Stimulated activated CD4-positive, alpha-beta T cell treated with anti-CD3 and anti-CD28 coated beads, Interleukin-4, amount 100 ng/mL, for 48 hours (primary cell): ENCODE data around the gene SLC15A1.

Experiments used
- DNase-seq, 2 donors: peaks; one replicate each; pipeline ENCODE4 v3.0.0-alpha.2; 2020; ENCODE audit warnings: low read depth in 2 of 2

Gene SLC15A1

DNA sequence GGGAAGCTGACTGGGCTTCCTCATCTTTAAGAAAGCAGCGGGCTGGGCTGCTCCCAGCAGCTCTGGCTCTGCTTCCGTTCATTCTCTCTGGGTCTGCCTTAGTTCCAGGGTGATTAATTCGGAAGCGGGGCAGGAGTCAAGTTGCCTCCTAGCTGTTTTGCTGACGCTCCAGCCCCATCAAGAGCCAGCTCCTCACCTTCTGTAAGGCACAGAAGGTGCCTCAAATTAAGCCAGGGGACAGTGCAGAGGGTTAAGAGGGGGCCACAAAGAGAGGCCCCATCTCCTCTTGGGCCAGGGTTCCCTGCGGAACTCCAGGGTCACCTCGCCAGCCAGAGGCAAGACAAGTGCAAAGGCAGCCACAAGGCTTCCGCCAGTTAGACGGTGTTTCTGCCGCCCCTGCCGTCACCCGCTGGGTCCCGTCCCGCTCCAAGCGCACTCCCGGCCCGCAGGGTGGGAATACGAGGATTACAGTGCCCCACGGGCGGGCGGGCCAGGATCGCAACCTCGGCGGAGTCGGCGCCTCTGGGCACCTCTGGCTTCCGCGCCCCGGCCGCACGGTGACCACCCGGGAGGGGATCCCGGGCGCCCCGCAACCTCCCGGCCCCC, 508 bp downstream of the SLC15A1 start:
- DNase-seq: no peak

DNA sequence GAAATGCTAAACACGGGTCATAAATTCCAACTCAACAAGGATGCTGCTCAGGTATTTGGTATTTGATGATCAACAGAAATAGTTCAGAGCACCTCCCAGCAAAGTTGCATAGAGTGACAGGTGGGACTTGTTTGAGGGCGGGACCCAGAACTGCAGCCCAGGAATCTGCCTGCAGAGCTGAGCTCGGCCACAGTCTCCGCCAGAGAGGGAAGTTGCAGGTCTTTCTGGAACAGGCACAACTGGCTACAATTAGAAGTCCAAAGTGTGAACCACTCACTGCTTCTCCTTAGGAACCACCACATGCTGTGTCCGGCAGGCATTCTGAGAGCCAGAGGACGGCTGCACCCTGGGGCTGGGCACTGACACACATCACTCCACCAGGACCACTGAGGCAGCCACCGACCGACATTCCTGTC, 1.1 kb downstream of the SLC15A1 start:
- no peak for DNase-seq

DNA sequence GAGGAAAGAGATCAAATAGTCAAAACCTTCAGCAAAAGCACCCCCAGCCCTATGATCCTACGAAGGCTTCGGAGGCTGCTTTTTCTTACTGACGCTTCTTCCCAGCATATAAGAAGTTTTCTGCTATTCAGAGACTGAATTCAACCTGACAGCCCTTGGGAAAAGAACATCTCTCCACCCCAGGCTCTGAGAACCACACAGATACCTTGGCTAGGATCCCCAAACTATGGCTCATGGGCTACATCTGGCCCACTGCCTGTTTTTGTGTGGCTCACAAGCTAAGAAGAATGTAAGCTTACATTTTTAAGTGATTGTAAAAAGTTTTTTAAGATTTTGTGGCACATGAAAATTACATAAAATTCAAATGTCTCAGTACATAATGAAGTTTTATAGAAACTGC, 3.0 kb downstream of the SLC15A1 start:
- DNase-seq: no peak

DNA sequence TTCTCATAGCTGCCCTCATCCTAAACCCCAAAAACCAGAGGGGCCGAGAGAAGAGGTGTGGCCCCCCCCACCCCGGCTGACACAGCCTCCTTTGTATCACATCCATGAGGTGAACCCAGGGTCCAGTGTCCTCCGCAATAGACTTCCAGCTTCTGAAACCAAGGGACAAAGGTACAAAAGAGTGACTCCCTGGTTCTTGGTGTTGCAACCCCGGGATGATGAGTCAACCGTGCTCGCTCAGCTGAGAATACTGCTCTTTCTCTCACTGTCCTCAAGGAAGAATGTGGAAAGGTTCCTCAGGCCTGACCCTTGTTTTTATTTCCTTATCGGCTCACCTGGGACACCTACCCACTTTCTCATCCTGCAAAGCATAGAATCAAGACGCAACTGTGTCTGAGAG, 5.5 kb downstream of the SLC15A1 start:
- no peak for DNase-seq

DNA sequence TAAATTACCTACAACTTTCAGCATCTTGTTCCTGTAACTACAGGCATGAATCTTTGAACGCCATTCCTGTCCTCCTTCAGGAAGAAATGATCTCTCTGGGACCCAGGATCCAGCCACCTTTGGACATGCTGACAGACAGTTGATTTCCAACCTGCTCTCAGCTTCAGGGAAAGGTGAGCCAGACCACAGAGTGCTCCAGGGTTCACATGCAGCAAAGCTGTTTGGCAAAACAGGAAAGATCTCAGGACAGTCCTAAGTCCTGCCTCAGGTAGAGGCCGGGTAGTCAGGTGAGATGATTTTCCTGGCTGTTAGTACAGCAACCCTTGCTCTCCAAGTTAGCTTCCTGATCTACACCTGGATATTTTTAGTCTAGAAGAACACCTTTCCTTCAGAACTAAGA, 9.1 kb downstream of the SLC15A1 start:
- DNase-seq: no peak

DNA sequence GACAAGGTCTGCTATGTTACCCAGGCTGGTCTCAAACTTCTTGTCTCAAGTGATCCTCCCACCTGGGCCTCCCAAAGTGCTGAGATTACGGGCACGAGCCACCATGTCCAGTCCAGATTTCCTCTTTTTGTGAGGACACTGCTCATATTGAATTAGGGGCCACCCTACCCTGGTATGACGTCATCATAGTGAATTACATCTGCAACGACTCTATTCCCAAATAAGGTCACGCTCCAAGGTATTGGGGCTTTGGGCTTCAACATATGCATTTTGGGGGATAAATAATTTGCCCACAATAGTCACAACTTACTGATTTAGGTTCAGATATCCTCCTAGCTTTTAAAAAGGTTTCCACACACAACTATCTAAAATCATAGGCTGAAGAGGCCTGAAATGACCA, 9.5 kb downstream of the SLC15A1 start:
- no peak for DNase-seq

DNA sequence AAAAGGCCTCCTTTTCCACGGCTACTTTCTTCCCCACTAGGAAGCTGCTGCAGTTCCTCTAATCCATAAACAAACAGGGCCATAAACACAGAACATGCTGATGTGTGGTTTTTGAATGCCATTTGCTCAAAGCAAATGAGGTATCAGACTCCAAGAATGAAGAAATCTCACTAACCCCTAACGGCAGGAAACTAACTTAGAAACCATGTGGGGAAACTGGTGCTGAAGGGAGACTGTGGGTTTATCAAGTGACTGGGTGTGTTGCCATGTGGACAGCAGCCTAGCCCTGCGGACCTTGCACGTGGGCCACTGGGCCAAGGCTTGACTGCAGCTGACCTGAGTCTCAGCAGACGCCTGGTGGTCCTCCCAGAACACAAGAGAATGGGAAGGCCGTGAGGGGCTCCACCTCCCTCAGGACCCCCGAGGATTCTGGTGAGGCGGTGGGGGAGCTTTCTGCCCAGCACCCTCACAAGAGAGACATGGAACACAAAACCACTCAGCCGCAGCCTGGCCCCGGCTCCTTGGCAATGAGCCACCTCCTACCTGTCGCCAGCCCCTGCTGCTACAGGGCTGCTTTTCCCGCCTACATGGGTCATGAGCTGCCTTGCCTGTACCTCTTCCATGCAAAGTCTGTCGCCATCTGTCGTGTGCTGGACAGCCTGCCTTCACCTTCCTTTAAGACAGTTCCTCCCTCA, 10.6 kb downstream of the SLC15A1 start:
- no peak for DNase-seq

DNA sequence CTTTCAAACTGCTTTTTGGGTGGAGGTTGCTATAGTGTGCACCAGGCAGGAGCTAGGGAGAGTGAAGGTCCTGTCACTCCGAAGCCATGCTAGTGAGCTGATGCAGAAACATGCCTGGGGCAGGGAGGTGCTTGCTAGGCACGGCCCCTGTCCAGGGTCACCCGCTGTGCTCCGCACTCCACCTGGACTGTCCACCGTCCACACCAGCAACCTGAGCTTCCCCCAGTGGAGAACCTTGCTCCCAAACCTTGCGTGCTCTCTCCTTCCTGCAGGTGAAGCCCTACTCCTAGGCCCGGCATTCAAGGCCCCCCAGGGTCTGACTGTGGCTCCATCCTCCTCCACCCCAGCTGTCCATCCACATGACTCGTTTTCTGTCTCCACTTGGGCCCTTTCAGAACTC, 12.3 kb downstream of the SLC15A1 start:
- no peak for DNase-seq

DNA sequence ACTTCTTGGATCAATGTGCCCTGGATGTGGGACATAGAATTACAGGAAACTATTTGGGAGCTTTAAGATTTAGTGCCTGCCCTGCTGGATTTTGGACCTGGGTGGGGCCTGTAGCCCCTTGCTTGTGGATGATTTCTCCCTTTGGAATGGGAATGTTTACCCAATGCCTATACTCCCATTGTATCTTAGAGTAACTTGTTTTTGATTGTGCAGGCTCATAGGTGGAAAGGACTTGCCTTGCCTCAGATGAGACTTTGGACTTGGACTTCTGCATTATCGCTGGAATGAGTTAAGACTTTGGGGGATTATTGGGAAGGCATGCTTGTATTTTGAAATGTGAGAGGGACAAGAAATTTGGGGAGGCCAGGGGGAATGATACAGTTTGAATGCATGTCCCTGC, 13.5 kb downstream of the SLC15A1 start:
- no peak for DNase-seq

DNA sequence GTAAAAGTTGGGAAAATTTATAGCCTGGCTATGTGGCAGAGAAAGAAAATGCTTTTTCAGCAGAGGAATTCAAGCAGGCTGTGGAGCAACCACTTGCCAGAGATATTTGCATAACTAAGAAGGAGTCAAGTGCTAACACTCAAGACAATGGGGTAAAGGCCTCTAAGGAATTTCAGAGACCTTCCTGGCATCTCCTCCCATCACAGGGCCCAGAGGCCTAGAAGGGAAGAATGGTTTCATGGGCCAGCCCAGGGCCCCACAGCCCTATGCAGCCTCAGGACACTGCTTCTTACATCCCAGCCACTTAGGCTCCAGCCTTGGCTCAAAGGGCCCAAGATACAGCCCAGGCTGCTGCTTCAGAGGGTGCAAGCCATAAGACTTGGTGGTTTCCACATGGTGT, 14.3 kb downstream of the SLC15A1 start:
- DNase-seq: no peak

DNA sequence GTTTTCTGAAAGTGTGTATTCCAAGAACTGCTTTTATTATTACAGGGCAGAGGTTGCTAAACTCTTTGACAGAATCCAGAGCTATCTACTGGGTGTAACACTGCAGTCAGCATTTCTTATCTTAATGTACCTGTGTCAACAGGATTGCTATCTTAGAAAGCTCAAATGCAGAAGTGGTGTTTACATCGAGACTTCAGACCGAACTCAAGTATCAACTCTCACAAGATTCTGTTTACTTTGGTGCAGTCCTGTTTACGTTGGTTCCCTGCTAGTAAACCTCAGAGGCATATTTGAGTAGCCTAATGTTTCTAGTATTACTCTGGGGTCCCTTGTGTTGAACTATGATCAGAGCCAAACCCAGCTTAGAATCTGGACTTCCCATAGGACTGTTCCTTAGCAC, 20.5 kb downstream of the SLC15A1 start:
- DNase-seq: no peak

DNA sequence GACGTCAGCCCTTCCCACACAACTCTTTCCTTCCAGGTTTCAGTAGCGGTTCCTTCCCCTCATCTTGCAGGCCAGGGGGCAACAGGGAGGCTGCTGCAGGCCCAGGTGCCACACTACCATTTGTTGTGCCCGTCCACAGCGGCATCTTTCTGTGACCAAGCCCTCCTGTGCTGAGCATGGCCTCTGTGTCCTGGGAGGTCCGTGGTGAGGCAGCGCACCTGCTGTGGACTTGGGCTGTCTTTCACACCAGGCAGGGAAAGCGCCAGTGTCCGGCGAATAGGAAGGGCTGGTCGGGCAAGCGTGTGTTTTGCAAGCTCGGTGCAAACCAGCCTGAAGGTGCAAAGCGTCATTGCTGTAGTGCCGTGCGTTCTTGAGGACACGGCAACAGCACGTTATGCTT, 21.4 kb downstream of the SLC15A1 start:
- DNase-seq: no peak

DNA sequence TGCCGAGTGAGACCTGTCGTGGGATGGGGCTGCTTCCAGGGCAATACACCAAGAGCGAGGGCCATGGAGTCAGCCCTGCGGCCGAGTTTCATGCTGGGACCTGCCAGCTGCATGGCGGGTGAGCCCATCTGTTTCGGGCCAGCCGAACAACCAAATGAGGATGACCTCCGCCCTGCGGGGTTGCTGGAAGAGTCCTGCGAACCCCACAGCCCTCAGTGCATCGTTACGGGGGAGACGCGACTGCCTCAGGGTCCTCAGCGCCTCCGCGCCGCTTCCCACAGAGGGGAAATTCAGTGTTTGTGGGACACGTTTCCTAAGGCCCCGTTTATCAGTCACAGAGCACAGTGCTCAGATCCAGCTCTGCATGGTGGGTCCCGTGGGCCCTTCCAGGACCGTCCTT, 22.0 kb downstream of the SLC15A1 start:
- DNase-seq: no peak

DNA sequence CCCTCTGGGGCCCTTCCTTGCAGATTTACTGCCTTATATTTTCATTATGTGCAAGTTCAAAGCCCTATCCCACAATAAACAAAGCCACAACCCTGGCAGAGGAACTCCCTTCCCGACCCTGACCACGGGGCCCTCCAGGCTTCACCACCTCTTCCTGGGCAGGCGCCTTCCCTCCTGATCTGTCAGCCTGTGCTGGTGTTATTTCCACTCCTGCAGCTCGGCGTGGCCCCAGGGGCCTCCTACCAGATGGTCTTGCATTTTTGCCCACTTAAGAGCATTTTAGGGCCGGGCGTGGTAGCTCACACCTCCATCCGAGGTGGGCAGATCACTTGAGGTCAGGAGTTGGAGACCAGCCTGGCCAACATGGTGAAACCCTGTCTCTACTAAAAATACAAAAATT, 22.8 kb downstream of the SLC15A1 start:
- DNase-seq: no peak

DNA sequence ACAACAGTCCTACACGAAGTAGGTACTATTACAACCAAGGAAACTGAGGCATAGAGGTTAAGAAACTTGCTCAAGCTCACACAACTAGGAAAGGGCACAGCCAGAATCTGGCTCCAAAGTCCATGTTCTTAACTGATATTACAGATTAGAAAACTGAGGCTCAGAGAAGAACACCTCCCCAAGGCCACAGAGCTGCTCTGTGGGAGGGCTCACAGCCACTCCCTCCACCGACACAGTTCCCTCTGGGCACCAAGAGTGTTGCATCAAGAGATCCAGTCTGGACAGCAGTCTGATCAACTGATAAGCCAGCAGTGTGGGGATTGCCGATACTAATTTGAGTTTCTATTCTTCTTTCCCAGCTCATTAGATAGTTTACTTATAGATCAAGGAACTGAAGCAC, 29.5 kb downstream of the SLC15A1 start:
- DNase-seq: no peak

DNA sequence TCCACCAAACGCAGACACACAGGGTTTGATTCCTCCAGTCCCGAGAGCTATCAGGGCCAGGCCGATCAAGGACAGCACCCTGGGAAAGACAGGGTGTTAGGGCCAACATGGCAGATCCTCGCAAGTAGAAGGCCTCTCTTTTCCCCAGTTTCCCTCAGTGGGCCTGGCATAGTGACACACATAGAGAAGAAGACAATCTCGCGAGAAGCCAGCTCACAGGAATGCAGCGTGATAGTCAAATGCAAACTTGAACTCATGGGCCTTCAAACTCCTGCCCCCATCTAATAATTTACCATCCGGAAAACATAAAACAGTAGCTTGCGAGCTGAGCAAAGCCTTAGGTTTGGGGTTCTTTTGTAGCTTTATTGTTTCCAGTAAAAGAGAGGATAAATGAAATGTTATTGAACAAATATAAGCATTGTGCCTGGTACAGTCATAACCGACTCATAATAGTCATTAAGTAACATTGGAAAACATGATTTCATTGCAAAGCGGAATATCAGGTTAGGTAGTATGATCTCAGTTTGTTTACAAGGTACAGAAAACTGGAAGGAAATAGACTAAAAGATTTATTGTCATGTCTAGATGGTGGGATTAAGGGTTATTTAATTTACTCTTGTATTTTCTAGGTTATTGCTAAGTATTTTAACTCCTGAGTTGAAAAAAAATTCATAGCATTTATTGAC, 30.5 kb downstream of the SLC15A1 start:
- no peak for DNase-seq

DNA sequence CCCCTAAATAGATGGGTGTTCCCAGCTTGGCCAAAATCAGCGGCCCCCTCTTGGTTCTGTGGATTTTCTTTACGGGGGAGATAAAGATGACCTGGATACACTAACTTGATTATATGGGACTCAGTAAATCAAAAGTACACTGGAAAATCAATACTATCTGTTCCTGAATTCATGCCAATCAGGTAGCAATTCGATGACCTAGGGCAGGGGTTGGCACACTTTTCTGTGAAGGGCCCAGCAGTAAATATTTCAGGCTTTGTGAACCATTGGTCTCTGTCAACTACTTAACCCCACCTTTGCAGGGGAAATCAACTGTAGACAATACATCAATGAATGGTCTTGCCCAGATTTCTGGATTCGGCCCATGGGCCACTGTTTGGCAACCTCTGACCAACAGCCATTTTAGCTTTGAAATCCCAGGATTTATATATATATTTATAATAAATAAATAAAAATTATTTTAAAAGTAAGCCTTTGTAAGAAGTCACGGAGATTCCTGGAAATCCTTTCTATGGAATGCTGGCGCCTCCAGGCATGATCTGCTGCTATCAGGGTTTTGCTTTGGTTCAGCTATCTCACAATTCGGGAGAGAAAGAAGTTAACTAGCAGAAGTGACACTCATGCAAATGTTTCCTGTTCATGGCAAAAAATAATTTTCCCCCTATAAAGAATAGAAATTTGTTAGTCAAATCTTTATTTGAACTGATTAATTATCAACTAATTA, 32.8 kb downstream of the SLC15A1 start:
- DNase-seq: no peak

DNA sequence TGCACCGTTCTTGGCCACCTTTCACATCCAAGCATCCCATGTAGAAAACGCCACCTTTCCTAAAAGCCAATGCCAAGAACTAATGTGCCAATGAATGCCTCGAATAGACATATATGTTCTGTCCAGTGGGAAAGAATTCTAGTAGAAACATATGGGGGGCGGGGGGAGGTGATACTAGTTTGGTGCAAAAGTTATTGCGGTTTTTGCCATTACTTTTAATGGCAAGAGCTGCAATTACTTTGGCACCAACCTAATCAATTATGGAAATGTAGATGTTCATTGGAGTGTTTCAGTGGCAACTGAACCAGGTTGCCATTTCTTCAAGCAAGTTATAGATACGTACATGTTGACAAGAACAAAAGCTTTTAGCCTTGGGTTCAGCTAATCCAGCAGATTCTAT, 34.6 kb downstream of the SLC15A1 start:
- no peak for DNase-seq

DNA sequence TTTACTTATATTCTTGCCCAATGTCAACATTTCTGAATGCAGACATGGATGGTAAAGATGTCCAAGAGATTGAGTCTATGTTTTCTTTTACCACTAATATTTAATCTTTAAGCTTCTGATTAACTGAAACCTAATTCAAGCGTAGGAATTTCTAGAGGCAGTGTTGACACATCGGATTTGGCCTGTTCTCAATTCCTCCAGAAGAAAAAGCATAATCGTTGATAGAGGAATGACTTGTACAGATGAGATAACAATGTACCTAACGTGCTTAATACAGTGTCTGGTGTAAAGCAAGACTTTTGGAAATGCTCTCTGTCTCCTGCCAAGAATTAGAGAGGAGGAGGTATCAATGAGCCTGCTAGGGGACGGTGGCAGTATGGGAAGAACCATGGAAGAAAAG, 35.2 kb downstream of the SLC15A1 start:
- no peak for DNase-seq

DNA sequence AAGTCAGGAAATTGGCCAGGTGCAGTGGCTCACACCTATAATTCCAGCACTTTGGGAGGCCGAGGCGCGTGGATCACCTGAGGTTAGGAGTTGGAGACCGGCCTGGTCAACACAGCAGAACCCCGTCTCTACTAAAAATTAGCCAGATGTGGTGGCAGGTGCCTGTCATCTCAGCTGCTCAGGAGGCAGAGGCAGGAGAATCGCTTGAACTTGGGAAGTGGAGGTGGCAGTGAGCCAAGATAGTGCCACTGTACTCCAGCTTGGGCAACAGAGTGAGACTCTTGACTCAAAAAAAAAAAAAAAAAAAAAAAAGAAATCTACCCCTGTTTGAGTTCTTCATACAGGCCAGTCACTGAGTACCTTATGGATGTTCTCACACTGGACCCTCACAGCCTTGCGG, 42.0 kb downstream of the SLC15A1 start:
- DNase-seq: no peak

DNA sequence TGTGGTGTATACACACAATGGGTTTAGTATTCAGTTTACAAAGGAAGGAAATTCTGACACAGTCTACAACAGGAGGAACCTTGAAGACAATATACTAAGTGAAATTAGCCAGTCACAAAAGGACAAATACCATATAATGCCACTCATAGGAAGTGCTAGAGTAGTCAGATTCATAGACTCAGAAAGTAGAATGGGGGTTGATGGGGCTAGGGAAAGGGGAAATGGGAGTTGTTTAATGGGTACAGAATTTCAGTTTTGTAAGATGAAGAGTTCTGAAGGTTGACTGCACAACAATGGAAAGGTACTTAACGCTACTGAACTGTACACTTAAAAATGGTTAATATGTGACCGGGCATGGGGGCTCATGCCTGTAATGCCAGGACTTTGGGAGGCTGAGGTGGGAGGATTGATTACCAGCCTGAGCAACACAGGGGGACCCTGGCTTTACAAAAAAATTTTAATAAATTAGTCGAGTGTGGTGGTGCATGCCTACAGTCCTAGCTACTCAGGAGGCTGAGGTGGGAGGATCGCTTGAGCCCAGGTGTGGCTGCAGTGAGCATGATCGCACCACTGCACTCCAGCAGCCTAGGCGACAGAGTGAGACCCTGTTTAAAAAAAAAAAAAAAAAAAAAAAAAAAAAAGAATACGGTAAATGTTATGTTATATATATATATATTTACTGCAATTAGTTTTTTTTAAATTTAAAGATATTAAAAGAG, 45.0 kb downstream of the SLC15A1 start:
- DNase-seq: no peak
